GM12891 (cell line): ENCODE data around the gene PRLR.

Source experiments
- POLR2A ChIP-seq: IDR thresholded peaks from 2 replicates; pipeline ENCODE4 v1.6.1; 2011; ENCODE audit warnings: low read depth, low read length, control low read depth
- POLR2AphosphoS5 ChIP-seq: IDR thresholded peaks from 2 replicates; pipeline ENCODE4 v1.6.1; 2011; ENCODE audit warnings: low read depth, low read length, control low read depth
- SPI1 ChIP-seq: IDR thresholded peaks from 2 replicates; pipeline ENCODE4 v1.6.1; 2011; ENCODE audit warnings: low read depth, low read length, control low read depth

- TF ChIP-seq POLR2AphosphoS5 (no peak), POLR2A (no peak), SPI1 (no peak)
These were observed 24.7 kb downstream of the PRLR start for GRCh38 chr5:35205606-35206005.
